IMR-90 (cell line): ENCODE measurements around the gene REPIN1. TPM values are rescaled to one million over a fixed set of nuclear protein-coding genes. Genes with fewer than 3 reads are reported as not detected.

Experiments used
- ATAC-seq: fragments of 200-7000 bp; cut with Tn5 transposase; 2 replicates; pipeline ENCODE4 v1.9.1; 2020; ENCODE audit warnings: low read depth, mild to moderate bottlenecking, moderate library complexity
- BruUV-seq: library from RNA; stranded (reverse); fragments of 400-500 nt; replicated peaks from 2 replicates; lab custom pipeline; 2021; lab: Mats Ljungman, UMichigan
- CTCF ChIA-PET: fragments of 300-600 bp; formaldehyde crosslinking; extraction: SDS; loops from one replicate; lab custom pipeline; 2021; ENCODE audit warnings: antibody characterized with exemption; lab: Yijun Ruan, JAX
- POLR2A ChIA-PET: fragments of 300-600 bp; sonication (Branson Sonifier 250); formaldehyde crosslinking; loops from one replicate; lab custom pipeline; 2022; ENCODE audit warnings: antibody characterized with exemption; ENCODE audit not compliant: unreplicated experiment; lab: Charles Lee
- DNase-seq: peaks from one replicate; pipeline ENCODE4 v3.0.0; 2013
- H2AFZ ChIP-seq: replicated peaks from 2 replicates; pipeline ENCODE3; 2013; ENCODE audit warnings: low read length, mild to moderate bottlenecking; ENCODE audit not compliant: poor library complexity
- H2AK5ac ChIP-seq: 2 replicates; pipeline ENCODE4 v1.6.1; 2013; ENCODE audit warnings: low read depth, low read length, inconsistent platforms
- H2AK9ac ChIP-seq: replicated peaks from 2 replicates; pipeline ENCODE3; 2013; ENCODE audit warnings: mild to moderate bottlenecking, low read depth, low read length, moderate library complexity; ENCODE audit not compliant: poor library complexity
- H2BK120ac ChIP-seq: 2 replicates; pipeline ENCODE4 v1.6.1; 2013; ENCODE audit warnings: low read depth, low read length, inconsistent platforms
- H2BK15ac ChIP-seq: 3 replicates; pipeline ENCODE4 v1.6.1; 2013; ENCODE audit warnings: low read depth, low read length, inconsistent platforms
- H2BK20ac ChIP-seq: 2 replicates; pipeline ENCODE4 v1.6.1; 2013; ENCODE audit warnings: low read depth, mild to moderate bottlenecking, inconsistent platforms, low read length, moderate library complexity
- H2BK5ac ChIP-seq: 2 replicates; pipeline ENCODE4 v1.6.1; 2013; ENCODE audit warnings: mild to moderate bottlenecking, low read depth, low read length, inconsistent platforms; ENCODE audit not compliant: poor library complexity, severe bottlenecking
- H3K14ac ChIP-seq: replicated peaks from 2 replicates; pipeline ENCODE4 v1.6.1; 2013; ENCODE audit warnings: low read depth, low read length, inconsistent platforms
- H3K18ac ChIP-seq: 2 replicates; pipeline ENCODE4 v1.6.1; 2013; ENCODE audit warnings: low read depth, low read length, control low read depth
- H3K23ac ChIP-seq: 2 replicates; pipeline ENCODE4 v1.6.1; 2013; ENCODE audit warnings: low read depth, low read length, inconsistent platforms
- H3K27ac ChIP-seq: 2 replicates; pipeline ENCODE4 v1.5.1; 2013; ENCODE audit warnings: mild to moderate bottlenecking, control low read depth, low read length; ENCODE audit not compliant: insufficient read depth
- H3K27me3 ChIP-seq: 2 replicates; pipeline ENCODE4 v1.6.1; 2013; ENCODE audit warnings: low read length; ENCODE audit not compliant: control insufficient read depth, insufficient read depth
- H3K36me3 ChIP-seq: 2 replicates; pipeline ENCODE4 v1.6.1; 2013; ENCODE audit warnings: low read length, mixed read lengths; ENCODE audit not compliant: control insufficient read depth, insufficient read depth
- H3K4ac ChIP-seq: 2 replicates; pipeline ENCODE4 v1.6.1; 2013; ENCODE audit warnings: low read depth, low read length, inconsistent platforms
- H3K4me1 ChIP-seq: 2 replicates; pipeline ENCODE4 v1.6.1; 2013; ENCODE audit warnings: low read length, mixed read lengths; ENCODE audit not compliant: control insufficient read depth, insufficient read depth
- H3K4me2 ChIP-seq: 2 replicates; pipeline ENCODE4 v1.6.1; 2013; ENCODE audit warnings: low read depth, mild to moderate bottlenecking, control low read depth, low read length, moderate library complexity
- H3K4me3 ChIP-seq: 2 replicates; pipeline ENCODE4 v1.5.1; 2013; ENCODE audit warnings: low read depth, mild to moderate bottlenecking, control low read depth, low read length, moderate library complexity; ENCODE audit not compliant: insufficient read depth
- H3K56ac ChIP-seq: 2 replicates; pipeline ENCODE4 v1.6.1; 2013; ENCODE audit warnings: low read length, inconsistent platforms; ENCODE audit not compliant: insufficient read depth; ENCODE audit errors: extremely low read depth
- H3K79me1 ChIP-seq, 2 experiments: 2 replicates each; pipeline ENCODE4 v1.6.1; 2013; ENCODE audit warnings: low read length in 2 of 2, inconsistent platforms in 1 of 2, low read depth in 1 of 2
- H3K9ac ChIP-seq: 2 replicates; pipeline ENCODE4 v1.6.1; 2013; ENCODE audit warnings: low read depth, low read length, control low read depth
- H3K9me1 ChIP-seq: 2 replicates; pipeline ENCODE4 v1.6.1; 2013; ENCODE audit warnings: low read length, inconsistent platforms; ENCODE audit not compliant: insufficient read depth
- H3K9me3 ChIP-seq: 2 replicates; pipeline ENCODE4 v1.6.1; 2013; ENCODE audit warnings: low read length; ENCODE audit not compliant: control insufficient read depth, insufficient read depth
- H4K20me1 ChIP-seq: 2 replicates; pipeline ENCODE4 v1.6.1; 2013; ENCODE audit warnings: low read length, inconsistent platforms; ENCODE audit not compliant: insufficient read depth
- H4K5ac ChIP-seq: 2 replicates; pipeline ENCODE4 v1.6.1; 2013; ENCODE audit warnings: mild to moderate bottlenecking, low read depth, low read length, control low read depth
- H4K8ac ChIP-seq, 2 experiments: 2 replicates each; pipeline ENCODE4 v1.6.1; 2013; ENCODE audit warnings: low read depth in 2 of 2, low read length in 2 of 2, control low read depth in 1 of 2, inconsistent platforms in 1 of 2
- H4K91ac ChIP-seq: 2 replicates; pipeline ENCODE4 v1.6.1; 2013; ENCODE audit warnings: low read depth, low read length, inconsistent platforms; ENCODE audit not compliant: insufficient read depth
- CEBPB ChIP-seq: IDR thresholded peaks from 2 replicates; pipeline ENCODE4 v1.6.1; 2012; ENCODE audit warnings: low read depth, low read length, improper control_type of control experiment
- CHD1 ChIP-seq: IDR thresholded peaks from 2 replicates; pipeline ENCODE4 v1.6.1; 2012; ENCODE audit warnings: low read depth, low read length, improper control_type of control experiment
- MAFK ChIP-seq: IDR thresholded peaks from 2 replicates; pipeline ENCODE4 v1.6.1; 2012; ENCODE audit warnings: low read depth, low read length, improper control_type of control experiment
- MXI1 ChIP-seq: IDR thresholded peaks from 2 replicates; pipeline ENCODE4 v1.6.1; 2012; ENCODE audit warnings: low read depth, mild to moderate bottlenecking, low read length, moderate library complexity, borderline replicate concordance
- NFE2L2 ChIP-seq: fragments of 150-350 bp; IDR thresholded peaks from 2 replicates; pipeline ENCODE4 v1.6.1; 2016; ENCODE audit warnings: low read depth, mild to moderate bottlenecking, low read length
- RAD21 ChIP-seq: IDR thresholded peaks from 2 replicates; pipeline ENCODE4 v1.6.1; 2012; ENCODE audit warnings: low read length, improper control_type of control experiment
- USF2 ChIP-seq: fragments of 150-350 bp; IDR thresholded peaks from 2 replicates; pipeline ENCODE4 v1.6.1; 2017; ENCODE audit warnings: mild to moderate bottlenecking, antibody characterized with exemption, low read length, low read depth
- WGBS, 2 experiments: methylation state at CpG; one replicate each; pipeline versions ENCODE4 v1.1.5 to v1.1.7; 2013; ENCODE audit warnings: missing lambda C conversion rate in 2 of 2; ENCODE audit not compliant: insufficient read length in 1 of 2; ENCODE audit errors: extremely low coverage in 2 of 2; 5-methylcytosine and 5-hydroxymethylcytosine counted together
- dilution Hi-C: fragments of 300-500 bp; cut with HindIII; formaldehyde crosslinking; loops from one replicate; pipeline ENCODE4 v1.14.3; 2018; ENCODE audit warnings: low sequenced_read_pairs; ENCODE audit not compliant: unreplicated experiment
- in situ Hi-C: fragments of 300-500 bp; cut with MboI; formaldehyde crosslinking; loops from 3 replicates; pipeline ENCODE4 v1.14.3; 2019; ENCODE audit warnings: low sequenced_read_pairs, inconsistent platforms, mixed read lengths
- intact Hi-C: fragments of 100-400 bp; cut with micrococcal nuclease; formaldehyde crosslinking; loops from 2 replicates; pipeline ENCODE4 v1.10.0; 2022
- polyA plus RNA-seq, 3 experiments: library from polyadenylated mRNA; depleted of rRNA; stranded (reverse); fragments of >200 nt; gene quantifications; 2 replicates each; pipeline ENCODE4 v1.2.3, GENCODE V29; 2012; ENCODE audit warnings: low replicate concordance in 1 of 3
- total RNA-seq: library from RNA; depleted of rRNA; stranded (reverse); fragments of >200 nt; gene quantifications from 2 replicates; pipeline ENCODE4 v1.2.3, GENCODE V29; 2012

REPIN1 gene
- total and polyA plus RNA-seq, 2 of the 4 experiments (the other 2 are of a cell fraction): 19.4 to 50.6 TPM

DNA sequence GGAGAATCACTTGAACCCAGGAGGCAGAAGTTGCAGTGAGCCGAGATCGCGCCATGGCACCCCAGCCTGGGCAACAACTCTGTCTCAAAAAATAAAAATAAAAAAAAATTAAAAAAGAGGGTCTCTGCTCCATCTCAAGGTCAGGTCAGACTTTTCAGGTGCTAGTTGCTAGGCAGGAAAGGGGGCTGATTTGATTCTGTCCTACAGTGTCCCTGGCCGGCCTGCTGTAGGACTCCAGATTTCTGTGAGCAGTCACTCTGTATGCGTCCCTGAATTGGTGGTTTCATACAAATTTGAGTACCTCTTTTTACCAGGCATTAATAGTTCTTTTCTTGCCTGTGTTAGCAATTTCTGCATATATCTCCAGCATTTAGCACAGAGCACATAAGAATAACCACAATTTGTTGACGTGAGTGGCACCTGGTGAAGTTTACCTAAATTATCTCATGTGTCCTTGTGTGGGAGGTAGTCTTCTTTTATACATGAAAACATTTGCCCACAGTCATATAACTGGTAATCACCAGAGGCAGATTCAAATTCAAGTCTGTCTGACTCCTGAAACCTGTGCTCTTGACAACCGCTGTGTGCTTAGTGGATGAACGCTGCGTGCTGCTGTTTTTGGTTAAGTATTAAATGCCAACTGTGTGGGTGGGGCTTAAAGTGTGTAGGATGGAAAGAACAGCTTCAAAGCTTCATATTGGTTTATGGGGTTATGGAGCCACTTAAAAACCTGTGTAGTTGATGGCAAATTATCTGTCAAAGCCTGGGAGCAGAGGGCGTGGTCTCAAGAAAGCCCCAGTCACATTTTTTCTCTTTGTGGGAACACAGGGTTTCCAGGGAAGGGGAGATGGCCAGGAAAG, 7.3 kb downstream of the REPIN1 start:
- H4K91ac ChIP-seq: no peak overlapping the region
- no peak overlapping the region for H2BK120ac ChIP-seq
- H4K20me1 ChIP-seq: peaks cover 3% of the 10 kb centered on the region; the same call in 1 of the 2 replicates
- H2BK20ac ChIP-seq: no peak overlapping the region
- BruUV-seq: no TSS peak
- H2AK9ac ChIP-seq: no peak overlapping the region
- TF ChIP-seq CEBPB (no peak), MAFK (no peak), USF2 (no peak), NFE2L2 (no peak), CHD1 (no peak), MXI1 (no peak), RAD21 (no peak)
- H2AK5ac ChIP-seq: no peak overlapping the region
- peaks cover 33% of the 10 kb centered on the region for H3K36me3 ChIP-seq
- H2BK15ac ChIP-seq: no peak overlapping the region
- ATAC-seq: no peak
- no peak overlapping the region for H3K4ac ChIP-seq
- H3K27ac ChIP-seq: no peak overlapping the region
- no CpG with 5 or more reads among the region's 10 CpGs for WGBS, 2 experiments
- no peaks in the 10 kb centered on the region for H3K27me3 ChIP-seq
- H2AFZ ChIP-seq: no peak overlapping the region
- intact Hi-C loops (no loop called here), dilution Hi-C loops (no loop called here), in situ Hi-C loops (no loop called here)
- H3K9me1 ChIP-seq: peaks cover 9% of the 10 kb centered on the region; the same call in 1 of the 2 replicates
- no peak overlapping the region for H3K14ac ChIP-seq
- no peak overlapping the region for H3K18ac ChIP-seq
- ChIA-PET CTCF (no interaction called here), POLR2A (no interaction called here)
- H3K9ac ChIP-seq: no peak overlapping the region
- peaks cover 14% of the 10 kb centered on the region for H3K4me1 ChIP-seq
- peaks cover 29 to 44% of the 10 kb centered on the region in 2 experiments for H3K79me1 ChIP-seq
- H4K5ac ChIP-seq: no peak overlapping the region
- H3K4me3 ChIP-seq: no peak overlapping the region
- DNase-seq: no peak
- no peaks in the 10 kb centered on the region for H3K9me3 ChIP-seq
- H4K8ac ChIP-seq: no peak overlapping the region
- no peak overlapping the region for H2BK5ac ChIP-seq
- H3K23ac ChIP-seq: no peak overlapping the region
- H3K56ac ChIP-seq: no peak overlapping the region
- H3K4me2 ChIP-seq: no peak overlapping the region
